Measurements from ENCODE around the gene KCNJ2.

KCNJ2 gene

GRCh38 chr17:70201872-70202419 lies 32.6 kb downstream of the KCNJ2 start:
- no peaks in the 10 kb centered on the region for H3K27me3 ChIP-seq (replicated peaks in 2 of 5; ENCODE audit: control insufficient read depth in 4 of 5, insufficient read depth in 5 of 5, low read length in 4 of 5)
- ChIA-PET POLR2A (no interaction called here), CTCF (no interaction called here)
- no peak for DNase-seq
- no peaks in the 10 kb centered on the region for H3K9me3 ChIP-seq (ENCODE audit: control extremely low read depth in 1 of 5, control insufficient read depth in 4 of 5, insufficient read depth in 2 of 5, low read depth in 1 of 5, low read length in 4 of 5)
- 100% methylated on average over 3 of the region's 6 CpGs for WGBS (ENCODE audit: insufficient coverage)
- H3K36me3 ChIP-seq (ENCODE audit: control insufficient read depth in 4 of 4, insufficient read depth in 4 of 4, low read length in 3 of 4), result no peaks in the 10 kb centered on the region
- H3K4me1 ChIP-seq (ENCODE audit: control extremely low read depth in 1 of 4, control insufficient read depth in 4 of 4, insufficient read depth in 4 of 4, low read length in 3 of 4), result peaks cover 0 to 2% (median 0%) of the 10 kb centered on the region in 4 experiments
- no peak overlapping the region for H3K4me3 ChIP-seq (ENCODE audit: control insufficient read depth in 1 of 7, extremely low read depth in 1 of 7, insufficient read depth in 4 of 7, low read depth in 2 of 7, low read length in 6 of 7)
- H3K27ac ChIP-seq (ENCODE audit: insufficient read depth in 1 of 2, low read depth in 1 of 2, low read length in 2 of 2, poor library complexity in 1 of 2, severe bottlenecking in 2 of 2), result no peak overlapping the region

GRCh38 chr17:70202840-70203239 lies 33.5 kb downstream of the KCNJ2 start:
- no CpG with 5 or more reads among the region's 2 CpGs for WGBS (ENCODE audit: insufficient coverage)
- no peak for DNase-seq
- Histone ChIP-seq H3K36me3 (ENCODE audit: control insufficient read depth in 4 of 4, insufficient read depth in 4 of 4, low read length in 3 of 4) (no peaks in the 10 kb centered on the region), H3K27me3 (replicated peaks in 2 of 5; ENCODE audit: control insufficient read depth in 4 of 5, insufficient read depth in 5 of 5, low read length in 4 of 5) (no peaks in the 10 kb centered on the region), H3K4me3 (ENCODE audit: control insufficient read depth in 1 of 7, extremely low read depth in 1 of 7, insufficient read depth in 4 of 7, low read depth in 2 of 7, low read length in 6 of 7) (no peak overlapping the region), H3K27ac (ENCODE audit: insufficient read depth in 1 of 2, low read depth in 1 of 2, low read length in 2 of 2, poor library complexity in 1 of 2, severe bottlenecking in 2 of 2) (no peak overlapping the region), H3K9me3 (ENCODE audit: control extremely low read depth in 1 of 5, control insufficient read depth in 4 of 5, insufficient read depth in 2 of 5, low read depth in 1 of 5, low read length in 4 of 5) (no peaks in the 10 kb centered on the region), H3K4me1 (ENCODE audit: control extremely low read depth in 1 of 4, control insufficient read depth in 4 of 4, insufficient read depth in 4 of 4, low read length in 3 of 4) (peaks cover 0 to 2% (median 0%) of the 10 kb centered on the region in 4 experiments)
- CTCF ChIA-PET, result no interaction called here
- POLR2A ChIA-PET, result no interaction called here

GRCh38 chr17:70204431-70204830 lies 35.1 kb downstream of the KCNJ2 start:
- no CpG with 5 or more reads among the region's 3 CpGs for WGBS (ENCODE audit: insufficient coverage)
- ChIA-PET CTCF (no interaction called here), POLR2A (no interaction called here)
- no peak overlapping the region for H3K27ac ChIP-seq (ENCODE audit: insufficient read depth in 1 of 2, low read depth in 1 of 2, low read length in 2 of 2, poor library complexity in 1 of 2, severe bottlenecking in 2 of 2)
- no peaks in the 10 kb centered on the region for H3K36me3 ChIP-seq (ENCODE audit: control insufficient read depth in 4 of 4, insufficient read depth in 4 of 4, low read length in 3 of 4)
- peaks cover 0 to 3% (median 0%) of the 10 kb centered on the region in 4 experiments for H3K4me1 ChIP-seq (ENCODE audit: control extremely low read depth in 1 of 4, control insufficient read depth in 4 of 4, insufficient read depth in 4 of 4, low read length in 3 of 4)
- H3K4me3 ChIP-seq (ENCODE audit: control insufficient read depth in 1 of 7, extremely low read depth in 1 of 7, insufficient read depth in 4 of 7, low read depth in 2 of 7, low read length in 6 of 7), result no peak overlapping the region
- no peak for DNase-seq
- H3K27me3 ChIP-seq (replicated peaks in 2 of 5; ENCODE audit: control insufficient read depth in 4 of 5, insufficient read depth in 5 of 5, low read length in 4 of 5), result no peaks in the 10 kb centered on the region
- no peaks in the 10 kb centered on the region for H3K9me3 ChIP-seq (ENCODE audit: control extremely low read depth in 1 of 5, control insufficient read depth in 4 of 5, insufficient read depth in 2 of 5, low read depth in 1 of 5, low read length in 4 of 5)

- H3K4me3 ChIP-seq (ENCODE audit: control insufficient read depth in 1 of 7, extremely low read depth in 1 of 7, insufficient read depth in 4 of 7, low read depth in 2 of 7, low read length in 6 of 7), result no peak overlapping the region
- peak in 2 of 3 donors; percentile 14 to 29 for DNase-seq
- ChIA-PET POLR2A (no interaction called here), CTCF (no interaction called here)
- no peaks in the 10 kb centered on the region for H3K36me3 ChIP-seq (ENCODE audit: control insufficient read depth in 4 of 4, insufficient read depth in 4 of 4, low read length in 3 of 4)
- H3K9me3 ChIP-seq (ENCODE audit: control extremely low read depth in 1 of 5, control insufficient read depth in 4 of 5, insufficient read depth in 2 of 5, low read depth in 1 of 5, low read length in 4 of 5), result no peaks in the 10 kb centered on the region
- no peaks in the 10 kb centered on the region for H3K27me3 ChIP-seq (replicated peaks in 2 of 5; ENCODE audit: control insufficient read depth in 4 of 5, insufficient read depth in 5 of 5, low read length in 4 of 5)
- H3K4me1 ChIP-seq (ENCODE audit: control extremely low read depth in 1 of 4, control insufficient read depth in 4 of 4, insufficient read depth in 4 of 4, low read length in 3 of 4), result peaks cover 0 to 3% (median 0%) of the 10 kb centered on the region in 4 experiments
- WGBS (ENCODE audit: insufficient coverage), result 92% methylated on average over 2 of the region's 4 CpGs
- no peak overlapping the region for H3K27ac ChIP-seq (ENCODE audit: insufficient read depth in 1 of 2, low read depth in 1 of 2, low read length in 2 of 2, poor library complexity in 1 of 2, severe bottlenecking in 2 of 2)
Observed at GRCh38 chr17:70205401-70205800, 36.1 kb downstream of the KCNJ2 start.

GRCh38 chr17:70206361-70207010 lies 37.2 kb downstream of the KCNJ2 start:
- peak in 2 of 3 donors; percentile 2 to 5 for DNase-seq
- no peak overlapping the region for H3K4me3 ChIP-seq (ENCODE audit: control insufficient read depth in 1 of 7, extremely low read depth in 1 of 7, insufficient read depth in 4 of 7, low read depth in 2 of 7, low read length in 6 of 7)
- 78% methylated on average over 5 of the region's 6 CpGs for WGBS (ENCODE audit: insufficient coverage)
- H3K9me3 ChIP-seq (ENCODE audit: control extremely low read depth in 1 of 5, control insufficient read depth in 4 of 5, insufficient read depth in 2 of 5, low read depth in 1 of 5, low read length in 4 of 5), result no peaks in the 10 kb centered on the region
- H3K4me1 ChIP-seq (ENCODE audit: control extremely low read depth in 1 of 4, control insufficient read depth in 4 of 4, insufficient read depth in 4 of 4, low read length in 3 of 4), result peaks cover 0 to 3% (median 0%) of the 10 kb centered on the region in 4 experiments
- no peaks in the 10 kb centered on the region for H3K36me3 ChIP-seq (ENCODE audit: control insufficient read depth in 4 of 4, insufficient read depth in 4 of 4, low read length in 3 of 4)
- no peaks in the 10 kb centered on the region for H3K27me3 ChIP-seq (replicated peaks in 2 of 5; ENCODE audit: control insufficient read depth in 4 of 5, insufficient read depth in 5 of 5, low read length in 4 of 5)
- H3K27ac ChIP-seq (ENCODE audit: insufficient read depth in 1 of 2, low read depth in 1 of 2, low read length in 2 of 2, poor library complexity in 1 of 2, severe bottlenecking in 2 of 2), result no peak overlapping the region
- ChIA-PET CTCF (no interaction called here), POLR2A (no interaction called here)

- POLR2A ChIA-PET, result no interaction called here
- H3K27me3 ChIP-seq (replicated peaks in 2 of 5; ENCODE audit: control insufficient read depth in 4 of 5, insufficient read depth in 5 of 5, low read length in 4 of 5), result no peaks in the 10 kb centered on the region
- H3K4me3 ChIP-seq (ENCODE audit: control insufficient read depth in 1 of 7, extremely low read depth in 1 of 7, insufficient read depth in 4 of 7, low read depth in 2 of 7, low read length in 6 of 7), result no peak overlapping the region
- H3K9me3 ChIP-seq (ENCODE audit: control extremely low read depth in 1 of 5, control insufficient read depth in 4 of 5, insufficient read depth in 2 of 5, low read depth in 1 of 5, low read length in 4 of 5), result no peaks in the 10 kb centered on the region
- no peak overlapping the region for H3K27ac ChIP-seq (ENCODE audit: insufficient read depth in 1 of 2, low read depth in 1 of 2, low read length in 2 of 2, poor library complexity in 1 of 2, severe bottlenecking in 2 of 2)
- peaks cover 0 to 3% (median 0%) of the 10 kb centered on the region in 4 experiments for H3K4me1 ChIP-seq (ENCODE audit: control extremely low read depth in 1 of 4, control insufficient read depth in 4 of 4, insufficient read depth in 4 of 4, low read length in 3 of 4)
- WGBS (ENCODE audit: insufficient coverage), result 100% methylated on average over 1 of the region's 1 CpG
- no peak for DNase-seq
- no peaks in the 10 kb centered on the region for H3K36me3 ChIP-seq (ENCODE audit: control insufficient read depth in 4 of 4, insufficient read depth in 4 of 4, low read length in 3 of 4)
- CTCF ChIA-PET, result no interaction called here
Observed at GRCh38 chr17:70207184-70207583, 37.9 kb downstream of the KCNJ2 start.

GRCh38 chr17:70208080-70208794 lies 38.9 kb downstream of the KCNJ2 start:
- no peak overlapping the region for H3K4me3 ChIP-seq (ENCODE audit: control insufficient read depth in 1 of 7, extremely low read depth in 1 of 7, insufficient read depth in 4 of 7, low read depth in 2 of 7, low read length in 6 of 7)
- ChIA-PET CTCF (no interaction called here), POLR2A (no interaction called here)
- H3K36me3 ChIP-seq (ENCODE audit: control insufficient read depth in 4 of 4, insufficient read depth in 4 of 4, low read length in 3 of 4), result no peaks in the 10 kb centered on the region
- 5% methylated on average over 3 of the region's 7 CpGs for WGBS (ENCODE audit: insufficient coverage)
- DNase-seq, result no peak
- no peak overlapping the region for H3K27ac ChIP-seq (ENCODE audit: insufficient read depth in 1 of 2, low read depth in 1 of 2, low read length in 2 of 2, poor library complexity in 1 of 2, severe bottlenecking in 2 of 2)
- H3K4me1 ChIP-seq (ENCODE audit: control extremely low read depth in 1 of 4, control insufficient read depth in 4 of 4, insufficient read depth in 4 of 4, low read length in 3 of 4), result peaks cover 0 to 3% (median 0%) of the 10 kb centered on the region in 4 experiments
- H3K27me3 ChIP-seq (replicated peaks in 2 of 5; ENCODE audit: control insufficient read depth in 4 of 5, insufficient read depth in 5 of 5, low read length in 4 of 5), result no peaks in the 10 kb centered on the region
- no peaks in the 10 kb centered on the region for H3K9me3 ChIP-seq (ENCODE audit: control extremely low read depth in 1 of 5, control insufficient read depth in 4 of 5, insufficient read depth in 2 of 5, low read depth in 1 of 5, low read length in 4 of 5)
